K562 (cell line): ENCODE data around the gene POFUT2. TPM values are rescaled to one million over a fixed set of nuclear protein-coding genes. Genes with fewer than 3 reads are reported as not detected.

Experiments used
- ATAC-seq: fragments of 200-7000 bp; cut with Tn5 transposase; 3 replicates; pipeline ENCODE4 v1.9.1; 2020; ENCODE audit warnings: moderate library complexity
- BruUV-seq: library from RNA; stranded (reverse); fragments of 400-500 nt; replicated peaks from 2 replicates; lab custom pipeline; 2021; lab: Mats Ljungman, UMichigan
- CTCF ChIA-PET: fragments of 300-600 bp; formaldehyde crosslinking; extraction: SDS; loops from one replicate; lab custom pipeline; 2021; ENCODE audit warnings: low intra/inter-chr PET ratio; lab: Yijun Ruan, JAX
- POLR2A ChIA-PET: fragments of 300-600, 350-650 bp; sonication (Branson Sonifier 250); formaldehyde crosslinking; extraction: SDS; loops from one replicate; lab custom pipeline; 2021; ENCODE audit warnings: antibody characterized with exemption, inconsistent platforms; lab: Yijun Ruan, JAX
- DNase-seq, 4 experiments: peaks; one replicate each; pipeline versions ENCODE4 v3.0.0 to v3.0.0-alpha.2; 2011 to 2018; ENCODE audit warnings: low spot score in 3 of 4, mixed read lengths in 3 of 4; ENCODE audit errors: extremely low read depth in 1 of 4
- FAIRE-seq: peaks from 2 replicates; lab custom pipeline; 2011; peaks lifted over from hg19 to GRCh38; lab: Jason Lieb, UNC
- H2AFZ ChIP-seq: 2 replicates; pipeline ENCODE4 v1.6.0; 2011; ENCODE audit warnings: low read depth, low read length, control low read depth, inconsistent platforms
- H3K27ac ChIP-seq: fragments of 200-600 bp; 3 replicates; pipeline ENCODE4 v1.8.0; 2011; ENCODE audit warnings: low read depth, mild to moderate bottlenecking, control low read depth, inconsistent platforms, low read length, moderate library complexity, mixed read lengths; ENCODE audit errors: extremely low read depth
- H3K27me3 ChIP-seq, 2 experiments: fragments of 300-600 bp in 1 of 2; 2 replicates in 1 of 2; 3 replicates in 1 of 2; pipeline versions ENCODE4 v1.6.0 to v1.8.0; 2011; ENCODE audit warnings: inconsistent platforms in 2 of 2, low read length in 2 of 2, mild to moderate bottlenecking in 1 of 2, mixed read lengths in 1 of 2, moderate library complexity in 1 of 2; ENCODE audit not compliant: control insufficient read depth in 2 of 2, insufficient read depth in 2 of 2
- H3K36me3 ChIP-seq: fragments of 300-600 bp; 3 replicates; pipeline ENCODE4 v1.8.0; 2011; ENCODE audit warnings: mild to moderate bottlenecking, low read length, inconsistent platforms; ENCODE audit not compliant: control insufficient read depth, insufficient read depth
- H3K4me1 ChIP-seq, 2 experiments: fragments of 200-600 bp in 1 of 2; replicated peaks in 1 of 2; 2 replicates in 1 of 2; 3 replicates in 1 of 2; pipeline versions ENCODE4 v1.5.1 to v1.8.0; 2011; ENCODE audit warnings: inconsistent platforms in 2 of 2, low read length in 2 of 2, mild to moderate bottlenecking in 1 of 2, mixed read lengths in 1 of 2, moderate library complexity in 1 of 2; ENCODE audit not compliant: control insufficient read depth in 2 of 2, insufficient read depth in 2 of 2
- H3K4me2 ChIP-seq: 2 replicates; pipeline ENCODE4 v1.6.1; 2011; ENCODE audit warnings: low read length, control low read depth, inconsistent platforms, mixed read lengths; ENCODE audit not compliant: insufficient read depth
- H3K4me3 ChIP-seq: fragments of 200-600 bp; sonication (generic), shearing (Covaris generic); 2 replicates; pipeline ENCODE4 v1.5.1; 2016; ENCODE audit warnings: control low read depth, inconsistent platforms
- H3K79me2 ChIP-seq: fragments of 200-600 bp; 3 replicates; pipeline ENCODE4 v1.8.0; 2011; ENCODE audit warnings: low read length, inconsistent platforms; ENCODE audit not compliant: control insufficient read depth, insufficient read depth
- H3K9ac ChIP-seq, 2 experiments: 2 replicates each; pipeline versions ENCODE4 v1.6.0 to v1.6.1; 2011; ENCODE audit warnings: low read depth in 2 of 2, low read length in 2 of 2, control low read depth in 1 of 2, inconsistent platforms in 1 of 2, mild to moderate bottlenecking in 1 of 2, mixed read lengths in 1 of 2; ENCODE audit not compliant: insufficient read depth in 1 of 2
- H3K9me1 ChIP-seq: one replicate; pipeline ENCODE4 v1.6.0; 2011; ENCODE audit warnings: inconsistent platforms, mild to moderate bottlenecking, low read length, moderate library complexity; ENCODE audit not compliant: control insufficient read depth, insufficient read depth
- H3K9me3 ChIP-seq: replicated peaks from 2 replicates; pipeline ENCODE4 v1.5.1; 2011; ENCODE audit warnings: low read depth, low read length, inconsistent platforms; ENCODE audit not compliant: control insufficient read depth, insufficient read depth
- H4K20me1 ChIP-seq: replicated peaks from 2 replicates; pipeline ENCODE4 v1.6.1; 2011; ENCODE audit warnings: low read length, inconsistent platforms, mixed read lengths; ENCODE audit not compliant: control insufficient read depth, insufficient read depth
- BCOR ChIP-seq: fragments of 450-650 bp; IDR thresholded peaks from 2 replicates; pipeline ENCODE4 v1.6.1; 2016
- CEBPG ChIP-seq, 3 experiments: fragments of 200-800 bp in 1 of 3; sonication (Bioruptor generic) in 1 of 3; sonication (generic) in 1 of 3; formaldehyde crosslinking in 1 of 3; IDR thresholded peaks in 2 of 3; conservative IDR thresholded peaks in 1 of 3; 2 replicates each; pipeline versions ENCODE4 v1.6.1 to v1.8.0; 2016 to 2022; ENCODE audit warnings: missing compliant biosample characterization in 2 of 3, missing genetic modification characterization in 2 of 3, mild to moderate bottlenecking in 1 of 3, missing genetic modification reagents in 1 of 3
- KDM4B ChIP-seq, 2 experiments: fragments of 450-650 bp in 1 of 2; sonication (generic) in 1 of 2; IDR thresholded peaks; 2 replicates each; pipeline ENCODE4 v1.6.1; 2016 to 2017; ENCODE audit warnings: borderline replicate concordance in 2 of 2, antibody characterized with exemption in 1 of 2, low read depth in 1 of 2, mild to moderate bottlenecking in 1 of 2
- KHSRP ChIP-seq: fragments of 450-650 bp; IDR thresholded peaks from 2 replicates; pipeline ENCODE4 v1.6.1; 2017
- KLF6 ChIP-seq: fragments of 250-450 bp; sonication (Bioruptor Pico); IDR thresholded peaks from 2 replicates; pipeline ENCODE4 v1.4.0; 2020; ENCODE audit warnings: mild to moderate bottlenecking, moderate library complexity, borderline replicate concordance
- LEF1 ChIP-seq: fragments of 450-650 bp; IDR thresholded peaks from 2 replicates; pipeline ENCODE4 v1.6.1; 2016; ENCODE audit warnings: mild to moderate bottlenecking
- RBM25 ChIP-seq: fragments of 200-400 bp; formaldehyde crosslinking; IDR thresholded peaks from 2 replicates; pipeline ENCODE4 v1.6.1; 2018; ENCODE audit warnings: low read length, low read depth, moderate library complexity; ENCODE audit not compliant: severe bottlenecking
- RHOXF2B ChIP-seq: fragments of 250-450 bp; sonication (Bioruptor Pico); conservative IDR thresholded peaks from 2 replicates; pipeline ENCODE4 v1.5.1; 2021
- SMARCA5 ChIP-seq: fragments of 450-650 bp; IDR thresholded peaks from 2 replicates; pipeline ENCODE4 v1.6.1; 2016
- SMARCC2 ChIP-seq: fragments of 450-650 bp; IDR thresholded peaks from 2 replicates; pipeline ENCODE4 v1.6.1; 2017; ENCODE audit warnings: antibody characterized with exemption, moderate library complexity, mild to moderate bottlenecking, low read depth
- TEAD4 ChIP-seq, 2 experiments: sonication (generic) in 1 of 2; formaldehyde crosslinking in 1 of 2; IDR thresholded peaks; 2 replicates each; pipeline versions ENCODE4 v1.6.1 to v1.8.0; 2012 to 2022; ENCODE audit warnings: borderline replicate concordance in 1 of 2, inconsistent platforms in 1 of 2, low read length in 1 of 2, mild to moderate bottlenecking in 1 of 2, missing genetic modification reagents in 1 of 2
- TRIM28 ChIP-seq: fragments of 450-650 bp; IDR thresholded peaks from 2 replicates; pipeline ENCODE4 v1.6.1; 2017
- XRCC3 ChIP-seq: fragments of 450-650 bp; IDR thresholded peaks from 2 replicates; pipeline ENCODE4 v1.6.1; 2017; ENCODE audit warnings: mild to moderate bottlenecking, moderate library complexity
- ZNF778 ChIP-seq: fragments of 450-650 bp; formaldehyde crosslinking; IDR thresholded peaks from 2 replicates; pipeline ENCODE4 v1.4.0; 2020; ENCODE audit warnings: mild to moderate bottlenecking, moderate library complexity
- WGBS: fragments of 100-300 bp; shearing (Covaris generic); methylation state at CpG from one replicate; pipeline ENCODE4 v1.1.6; 2016; ENCODE audit warnings: low coverage, mixed read lengths; ENCODE audit not compliant: insufficient coverage; ENCODE audit errors: missing lambda C conversion rate; 5-methylcytosine and 5-hydroxymethylcytosine counted together
- in situ Hi-C: fragments of 300-500 bp; cut with MboI; formaldehyde crosslinking; loops from 4 replicates; pipeline ENCODE4 v1.15.0; 2018; ENCODE audit warnings: inconsistent platforms, mixed read lengths
- intact Hi-C: fragments of 100-400 bp; cut with micrococcal nuclease; formaldehyde crosslinking; loops from 2 replicates; pipeline ENCODE4 v1.14.2; 2022
- polyA plus RNA-seq, 8 experiments: library from polyadenylated mRNA; depleted of rRNA in 4 of 8; stranded (reverse) in 5 of 8; unstranded in 3 of 8; fragments of >200 nt; fragmentation: Nextera tagmentation in 2 of 8; fragmentation: Illumina TruSeq in 1 of 8; extraction: Ambion mirVana in 2 of 8; extraction: Trizol in 1 of 8; gene quantifications; 2 replicates each; pipeline versions ENCODE4 v1.2.1 to v1.2.3, GENCODE V29; 2011 to 2014; ENCODE audit warnings: inconsistent platforms in 1 of 8, missing spikeins in 1 of 8
- total RNA-seq, 7 experiments: library from RNA; depleted of rRNA in 6 of 7; stranded (reverse); fragments of >200 nt in 6 of 7; fragmentation: Illumina TruSeq in 2 of 7; extraction: Trizol in 2 of 7; gene quantifications; 2 replicates each; pipeline versions ENCODE4 v1.2.1 to v1.2.3, GENCODE V29; 2011 to 2021; ENCODE audit warnings: low replicate concordance in 1 of 7
- TF ChIP-seq, protein P1 (sequence below): fragments of 450-650 bp; IDR thresholded peaks from 2 replicates; pipeline ENCODE4 v1.6.1; 2018; ENCODE audit warnings: mild to moderate bottlenecking, low read depth; ENCODE audit not compliant: partially characterized antibody

The POFUT2 gene
- total and polyA plus RNA-seq, 9 of the 15 experiments (the other 6 are each of a cell fraction or from before 2014, with no cell fraction given): 1.1 to 24.2 (median 11.0) TPM

DNA sequence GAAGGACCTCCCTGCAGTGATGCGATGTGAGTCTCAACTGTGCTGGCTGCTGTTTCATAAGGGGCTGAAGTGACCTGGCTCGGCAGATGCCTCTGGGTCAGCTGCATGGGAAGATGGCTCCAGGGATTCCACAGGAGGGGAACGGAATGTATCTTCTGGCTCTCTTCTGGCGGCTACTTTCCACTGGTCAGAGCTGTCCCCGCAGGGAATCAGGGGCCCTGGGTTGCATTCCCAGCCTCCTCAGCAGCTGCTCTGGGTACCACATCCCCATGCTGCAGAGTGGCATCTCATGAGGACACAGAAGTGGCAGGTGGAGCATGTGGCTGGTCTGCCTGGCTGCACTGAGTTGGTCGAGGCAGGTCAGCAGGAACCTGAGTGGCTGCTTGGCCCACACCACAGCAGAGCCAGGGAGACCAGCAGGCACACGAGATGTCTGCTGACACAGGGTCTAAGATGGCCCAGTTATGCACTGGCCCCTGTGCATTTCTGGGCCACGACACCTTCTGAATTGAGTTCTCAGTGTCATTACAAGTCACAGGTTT, 42.8 kb downstream of the POFUT2 start:
- Histone ChIP-seq H3K4me2 (no peak overlapping the region), H3K36me3 (no peaks in the 10 kb centered on the region), H3K27ac (no peak overlapping the region), H3K9me3 (0 out of 2 replicates have a peak, but pooled peaks cover 2% of the 10 kb centered on the region), H4K20me1 (no peaks in the 10 kb centered on the region), H3K4me1 (peaks cover 0 to 4% of the 10 kb centered on the region in 2 experiments; a peak in 1 of 5 replicates), H3K9me1 (no peaks in the 10 kb centered on the region), H3K4me3 (no peak overlapping the region), H3K9ac (no peak overlapping the region), H3K79me2 (no peaks in the 10 kb centered on the region), H3K27me3 (peaks cover 10 to 35% of the 10 kb centered on the region in 2 experiments), H2AFZ (no peak overlapping the region)
- DNase-seq (no peak), FAIRE-seq (no peak), ATAC-seq (no peak)
- no peak for TF ChIP-seq KLF6 (CRISPR knock-in tag)
- TF ChIP-seq LEF1: no peak
- TF ChIP-seq ZNF778 (CRISPR knock-in tag): no peak
- no peak for TF ChIP-seq SMARCC2
- TF ChIP-seq KDM4B (IDR thresholded peaks at IDR 0.05; ENCODE audit: borderline replicate concordance in 2 of 2, low read depth in 1 of 2): no peak
- no TSS peak for BruUV-seq
- CTCF ChIA-PET: interaction anchor here (0.6 kb wide), 1 partner anchor 1534 kb away, joined by 3 read pairs; no protein-coding TSS in a partner anchor
- WGBS: 2% methylated on average over 8 of the region's 8 CpGs
- POLR2A ChIA-PET: interaction anchor here (0.7 kb wide), 1 partner anchor 21 kb away, joined by 4 read pairs; no protein-coding TSS in a partner anchor
- intact Hi-C loops (no loop called here), in situ Hi-C loops (no loop called here)

DNA sequence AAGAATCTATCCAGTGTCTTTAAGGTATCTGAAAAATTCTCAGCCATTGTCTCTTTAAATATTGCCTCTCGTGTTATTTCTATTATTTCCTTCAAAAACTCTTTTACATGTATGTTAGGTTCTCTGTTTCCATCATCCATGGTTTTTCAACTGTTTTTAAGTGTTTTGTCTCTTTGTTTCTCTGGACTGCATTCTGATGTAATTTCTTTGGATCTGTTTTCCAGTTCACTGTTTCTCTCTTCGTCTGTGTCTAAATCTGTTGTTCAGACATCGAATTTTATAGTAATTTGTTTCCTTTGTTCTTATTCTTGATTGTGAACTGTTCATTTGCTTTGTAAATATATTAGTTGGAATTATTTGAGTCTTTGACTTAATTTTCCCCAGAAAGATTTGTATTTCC, 44.1 kb downstream of the POFUT2 start:
- ChIA-PET POLR2A (no interaction called here), CTCF (no interaction called here)
- ATAC-seq (no peak), DNase-seq (no peak), FAIRE-seq (peak; percentile 23)
- Histone ChIP-seq H3K4me1 (no peaks in the 10 kb centered on the region), H3K9me3 (0 out of 2 replicates have a peak, but pooled peaks cover 2% of the 10 kb centered on the region), H3K9me1 (no peaks in the 10 kb centered on the region), H3K4me2 (no peak overlapping the region), H4K20me1 (no peaks in the 10 kb centered on the region), H3K79me2 (no peaks in the 10 kb centered on the region), H3K27me3 (peaks cover 7 to 28% of the 10 kb centered on the region in 2 experiments), H2AFZ (no peak overlapping the region), H3K36me3 (no peaks in the 10 kb centered on the region), H3K27ac (no peak overlapping the region), H3K9ac (no peak overlapping the region), H3K4me3 (no peak overlapping the region)
- intact Hi-C loops: no loop called here
- in situ Hi-C loops: no loop called here
- no TSS peak for BruUV-seq
- 0% methylated on average over 3 of the region's 3 CpGs for WGBS
- peak; percentile 69 for TF ChIP-seq BCOR
- no peak for TF ChIP-seq KHSRP
- TF ChIP-seq, protein P1, sequence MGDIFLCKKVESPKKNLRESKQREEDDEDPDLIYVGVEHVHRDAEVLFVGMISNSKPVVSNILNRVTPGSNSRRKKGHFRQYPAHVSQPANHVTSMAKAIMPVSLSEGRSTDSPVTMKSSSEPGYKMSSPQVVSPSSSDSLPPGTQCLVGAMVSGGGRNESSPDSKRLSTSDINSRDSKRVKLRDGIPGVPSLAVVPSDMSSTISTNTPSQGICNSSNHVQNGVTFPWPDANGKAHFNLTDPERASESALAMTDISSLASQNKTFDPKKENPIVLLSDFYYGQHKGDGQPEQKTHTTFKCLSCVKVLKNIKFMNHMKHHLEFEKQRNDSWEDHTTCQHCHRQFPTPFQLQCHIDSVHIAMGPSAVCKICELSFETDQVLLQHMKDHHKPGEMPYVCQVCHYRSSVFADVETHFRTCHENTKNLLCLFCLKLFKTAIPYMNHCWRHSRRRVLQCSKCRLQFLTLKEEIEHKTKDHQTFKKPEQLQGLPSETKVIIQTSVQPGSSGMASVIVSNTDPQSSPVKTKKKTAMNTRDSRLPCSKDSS: peak; percentile 90
- TF ChIP-seq RBM25: peak; percentile 59
- 0 out of 2 replicates have a peak, but pooled peaks have one; percentile 24 for TF ChIP-seq XRCC3
- peak; percentile 88 for TF ChIP-seq TRIM28
- TF ChIP-seq RHOXF2B (CRISPR knock-in tag): no peak
- TF ChIP-seq SMARCA5: peak; percentile 58
- no peak for TF ChIP-seq CEBPG (CRISPR knock-in tag; IDR thresholded peaks at IDR 0.05)
- no peak for TF ChIP-seq CEBPG (tag; conservative IDR thresholded peaks at IDR 0.05 in 1 of 2, IDR thresholded peaks at IDR 0.05 in 1 of 2)
- TF ChIP-seq TEAD4 (IDR thresholded peaks at IDR 0.05; ENCODE audit: low read length): peak; percentile 12; the same call in 1 of the 2 replicates
- no peak for TF ChIP-seq TEAD4 (CRISPR knock-in tag; IDR thresholded peaks at IDR 0.05; ENCODE audit: borderline replicate concordance)
